Stimulated activated CD4-positive, alpha-beta T cell treated with anti-CD3 and anti-CD28 coated beads, Interleukin-15, amount 100 ng/mL, for 1 hour (primary cell): ENCODE data around the gene B4GALT6.

Experiments
- DNase-seq, 2 donors: peaks; one replicate each; pipeline ENCODE4 v3.0.0-alpha.2; 2020; ENCODE audit warnings: low read depth in 1 of 2, low spot score in 1 of 2

B4GALT6 gene

DNA sequence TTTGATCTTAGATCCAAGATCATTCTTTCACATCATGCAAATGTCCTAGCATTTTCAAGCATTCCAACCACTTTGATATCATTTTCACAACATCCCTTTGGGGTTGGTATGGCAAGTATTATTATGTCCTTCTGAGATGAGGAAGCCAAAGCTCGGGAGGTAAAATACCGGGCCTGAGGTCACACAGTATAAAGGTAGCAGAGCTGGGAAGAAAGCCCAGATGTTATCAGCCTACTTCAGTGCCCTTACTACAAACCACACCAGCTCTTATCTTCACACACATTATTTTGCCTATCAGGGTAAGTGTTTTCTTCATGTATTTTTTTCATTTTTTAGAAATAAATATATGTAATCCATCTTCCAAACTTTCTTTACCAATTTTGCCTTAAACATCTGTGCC is 4.2 kb upstream of the B4GALT6 start:
- DNase-seq, result no peak

DNA sequence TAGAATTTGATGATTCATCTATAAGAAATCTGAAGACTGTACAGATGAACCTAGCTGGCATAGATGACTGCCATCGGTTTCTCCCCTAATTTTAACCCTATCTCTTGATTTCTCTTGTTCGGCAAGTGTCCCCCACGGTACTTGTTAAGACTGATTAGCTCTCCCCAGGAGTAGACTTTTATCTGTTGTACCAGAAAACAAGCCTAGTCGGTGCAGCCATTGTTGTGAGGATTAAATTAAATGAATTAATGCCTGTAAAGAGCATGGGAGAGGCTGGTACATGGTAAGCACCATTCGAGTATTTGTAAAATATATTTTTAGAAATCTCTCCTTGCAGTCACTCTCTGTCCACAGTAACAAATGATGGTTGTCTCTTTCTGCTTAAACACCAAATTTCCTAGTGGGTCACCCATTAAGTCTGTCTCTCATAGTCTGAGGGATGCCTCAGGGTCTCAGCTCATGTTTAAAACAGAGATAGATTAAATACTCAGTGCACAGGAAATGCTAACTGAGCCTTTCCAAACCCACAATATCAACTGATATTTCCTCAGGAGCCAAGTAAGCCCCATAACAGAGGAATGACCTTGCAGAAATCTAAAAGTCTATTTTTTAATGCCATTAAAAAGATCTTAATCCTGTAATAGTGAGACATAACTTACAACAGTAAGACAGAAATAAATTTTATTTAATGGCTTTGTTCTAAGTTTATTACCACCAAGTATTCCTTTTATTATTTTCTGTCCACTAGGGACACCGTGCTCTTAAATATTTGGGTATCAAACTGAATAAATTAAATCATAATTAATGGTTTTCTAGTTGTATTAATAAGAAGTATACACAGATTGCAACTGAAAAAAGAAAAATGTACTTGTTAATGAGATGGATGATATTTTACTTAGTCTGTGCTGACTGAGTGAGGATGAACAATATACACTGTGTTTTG is 2.9 kb upstream of the B4GALT6 start:
- DNase-seq, result no peak

DNA sequence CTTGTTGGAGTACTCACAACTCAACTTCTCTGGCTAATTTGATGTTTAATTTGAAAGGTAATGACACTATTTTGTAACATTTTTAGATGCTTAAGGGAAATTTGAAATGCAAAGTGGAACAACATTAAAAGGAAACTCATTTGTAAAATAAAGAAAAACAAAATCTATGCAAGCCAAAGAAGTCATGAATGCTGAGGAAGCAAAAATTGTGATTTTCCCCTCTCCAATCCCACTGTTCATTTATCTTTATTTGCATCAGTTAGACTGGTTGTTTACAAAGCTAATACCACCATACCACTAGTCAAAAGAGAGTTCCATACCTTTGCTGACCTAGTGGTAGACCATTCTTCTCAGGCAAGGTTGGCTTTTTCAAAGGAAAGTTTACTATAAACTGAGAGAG is 2.2 kb upstream of the B4GALT6 start:
- no peak for DNase-seq

DNA sequence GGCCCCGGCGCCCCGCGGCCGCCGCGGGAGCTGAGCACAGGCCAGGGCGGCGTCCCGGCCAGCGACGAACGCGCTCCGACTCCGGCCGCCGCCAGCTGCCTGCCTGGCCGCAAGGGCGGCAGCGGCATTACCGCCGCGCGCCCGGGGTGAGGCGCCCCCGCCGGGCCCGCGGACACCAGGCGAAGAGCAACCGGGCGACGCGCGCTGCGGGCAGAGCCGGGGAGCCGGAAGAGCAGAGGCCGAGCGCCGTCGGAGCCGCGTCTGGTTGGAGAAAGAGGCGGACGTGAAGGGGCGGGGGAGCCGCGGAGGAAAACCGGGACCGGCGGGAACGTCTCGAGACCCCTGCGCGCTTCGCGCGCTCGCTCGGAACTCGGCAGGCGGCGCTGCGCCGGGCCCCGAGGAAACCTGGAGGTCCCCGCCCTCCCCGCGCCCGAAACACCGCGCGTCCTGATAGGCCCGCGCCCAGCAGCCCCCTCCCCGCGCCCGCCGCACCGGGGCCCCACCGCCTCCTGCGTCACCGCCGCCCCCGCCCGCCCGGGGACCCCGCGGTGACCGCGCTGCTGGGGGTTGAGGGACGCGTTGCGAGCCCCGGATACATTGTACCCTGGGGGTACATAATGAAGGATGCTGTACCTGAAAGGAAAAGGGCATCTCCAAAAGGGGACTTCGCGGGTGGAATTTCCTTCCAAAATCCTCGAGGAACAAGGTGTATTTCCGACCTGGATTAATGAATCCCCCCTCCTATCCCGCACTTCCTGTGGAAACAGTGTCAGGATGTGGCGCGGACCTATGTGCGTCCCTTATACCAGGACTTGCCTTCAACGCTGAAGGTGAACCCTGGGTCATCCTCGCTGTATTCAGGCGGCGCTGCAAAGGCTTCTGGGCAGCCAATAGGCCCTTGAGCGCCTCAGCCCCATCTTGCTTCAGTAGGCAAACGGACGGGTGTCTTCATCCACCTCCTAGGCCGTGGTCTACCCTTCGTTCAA is 1.0 kb upstream of the B4GALT6 start:
- peak in 1 of 2 donors; percentile 42 for DNase-seq

DNA sequence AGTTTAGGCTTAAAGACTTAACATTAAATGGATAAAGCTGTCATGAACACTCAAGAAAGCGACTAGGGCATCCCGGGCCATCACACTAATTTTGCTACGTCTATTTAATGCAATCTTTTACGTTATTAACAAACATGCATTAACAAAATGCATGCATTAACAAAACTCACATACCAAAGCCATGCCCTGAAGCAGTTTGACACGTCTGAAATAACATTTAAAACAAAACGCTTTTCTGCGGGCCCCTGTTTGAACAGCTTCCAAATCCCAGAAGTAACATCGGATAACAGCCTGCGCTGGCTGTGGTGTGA is 458 bp downstream of the B4GALT6 start:
- no peak for DNase-seq

- DNase-seq, result no peak
Observed at GRCh38 chr18:31683106-31683505, 1.3 kb downstream of the B4GALT6 start.

GRCh38 chr18:31680831-31681568 is 3.4 kb downstream of the B4GALT6 start:
- DNase-seq, result no peak

DNA sequence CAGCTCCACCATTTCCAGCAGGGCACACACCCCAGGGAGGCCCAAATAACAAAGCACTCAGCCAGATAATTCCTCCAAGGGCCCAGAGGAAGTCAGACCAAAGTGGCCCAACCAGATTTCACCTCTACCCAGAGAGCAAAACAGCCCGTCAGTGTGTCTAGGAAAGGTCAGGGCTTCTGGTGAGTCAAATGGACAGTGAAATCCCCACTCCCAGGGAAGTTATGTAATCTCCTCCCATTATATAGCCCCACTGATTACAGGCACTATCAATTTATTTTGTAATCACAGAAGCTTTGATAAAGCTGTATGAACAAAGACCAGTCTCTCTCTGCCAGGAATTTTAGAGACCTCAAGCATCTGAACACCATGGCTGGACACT is 4.0 kb downstream of the B4GALT6 start:
- DNase-seq, result no peak

- DNase-seq, result no peak
Observed at GRCh38 chr18:31679791-31680432, 4.5 kb downstream of the B4GALT6 start.

DNA sequence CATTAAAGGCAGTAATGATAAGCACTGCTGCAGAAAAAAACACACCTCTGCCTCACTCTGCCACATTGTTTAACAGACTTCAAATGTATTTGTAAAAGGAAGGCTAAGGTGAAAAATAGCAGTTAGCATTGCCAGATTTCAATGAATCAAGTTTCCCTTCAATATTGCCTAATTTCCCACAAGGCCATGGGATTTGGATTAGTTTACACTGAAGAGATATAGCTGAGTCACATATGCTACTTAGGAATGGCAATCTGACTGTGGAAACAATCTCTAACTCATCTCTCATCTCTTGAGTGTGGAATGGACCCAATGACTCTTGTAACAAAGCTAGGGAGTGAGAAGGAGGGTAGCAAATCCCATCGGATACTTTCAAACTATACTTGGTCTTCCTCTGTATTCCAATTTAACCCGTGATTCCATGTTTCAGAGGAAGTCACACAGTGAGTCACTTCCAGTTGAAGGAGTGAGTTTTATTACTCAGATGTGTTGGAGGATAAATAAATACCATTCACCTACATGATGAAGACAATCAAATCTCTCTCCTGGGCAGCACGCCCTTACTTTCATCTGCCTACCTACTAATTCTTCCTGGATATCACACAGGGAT is 5.1 kb downstream of the B4GALT6 start:
- no peak for DNase-seq

GRCh38 chr18:31678425-31678824 is 6.0 kb downstream of the B4GALT6 start:
- DNase-seq, result no peak

DNA sequence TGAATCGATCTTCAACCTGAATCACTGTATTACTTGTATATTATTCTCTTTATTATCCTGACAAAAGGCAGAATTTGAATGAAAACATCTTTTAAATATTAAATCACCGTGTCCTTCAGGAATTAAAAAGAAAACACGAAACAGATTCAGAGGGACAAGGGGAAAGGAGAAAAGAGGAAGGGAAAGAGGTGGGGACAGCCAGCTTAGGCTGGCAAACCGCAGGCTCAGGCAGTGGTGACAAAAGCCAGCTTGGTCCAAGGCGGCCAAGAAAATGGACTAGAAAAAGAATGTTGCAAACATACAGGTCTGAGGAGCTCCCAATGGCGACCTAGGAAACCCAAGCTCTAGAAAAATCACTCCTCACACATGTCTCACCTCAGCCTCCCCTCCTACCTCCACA is 6.8 kb downstream of the B4GALT6 start:
- no peak for DNase-seq

GRCh38 chr18:31675404-31675803 is 9.0 kb downstream of the B4GALT6 start:
- DNase-seq, result no peak

- no peak for DNase-seq
Observed at GRCh38 chr18:31672628-31673135, 11.7 kb downstream of the B4GALT6 start.

- DNase-seq, result no peak
Observed at GRCh38 chr18:31671951-31672350, 12.4 kb downstream of the B4GALT6 start.

DNA sequence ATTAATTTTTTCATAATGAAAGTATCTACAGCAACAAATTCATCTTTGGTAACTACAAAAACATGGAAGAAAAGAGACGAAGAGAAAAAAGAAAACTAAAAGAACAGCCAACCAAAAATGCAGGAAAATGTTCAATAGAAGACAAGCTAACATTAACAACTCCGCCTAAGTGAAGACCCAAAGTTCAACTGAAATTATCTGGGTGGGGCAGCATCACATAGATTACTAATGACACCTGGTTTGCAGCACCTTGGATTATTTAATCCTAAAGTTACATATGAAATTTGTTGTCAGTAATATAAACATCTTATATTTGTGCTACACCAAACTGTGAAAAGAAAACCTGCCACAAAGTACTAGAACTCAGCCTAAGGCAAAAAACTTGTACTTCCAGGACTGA is 14.8 kb downstream of the B4GALT6 start:
- no peak for DNase-seq

- DNase-seq, result no peak
Observed at GRCh38 chr18:31667185-31667584, 17.2 kb downstream of the B4GALT6 start.

- DNase-seq, result no peak
Observed at GRCh38 chr18:31666055-31666454, 18.3 kb downstream of the B4GALT6 start.

GRCh38 chr18:31664101-31664500 is 20.3 kb downstream of the B4GALT6 start:
- no peak for DNase-seq

GRCh38 chr18:31661965-31662364 is 22.4 kb downstream of the B4GALT6 start:
- DNase-seq, result no peak
